GM23248 (cell line): Measurements from ENCODE around the gene PDE1A.

Experiments
- EZH2 ChIP-seq: fragments of 200-600 bp; sonication (generic); IDR thresholded peaks from 2 replicates; pipeline ENCODE4 v1.6.1; 2018; ENCODE audit warnings: antibody characterized with exemption, mild to moderate bottlenecking; ENCODE audit not compliant: insufficient read depth, poor library complexity, severe bottlenecking
- EZH2phosphoT487 ChIP-seq: fragments of 200-600 bp; sonication (generic); IDR thresholded peaks from 2 replicates; pipeline ENCODE4 v1.6.1; 2018; ENCODE audit warnings: antibody characterized with exemption, moderate library complexity, mild to moderate bottlenecking, low read depth; ENCODE audit not compliant: insufficient read depth

DNA sequence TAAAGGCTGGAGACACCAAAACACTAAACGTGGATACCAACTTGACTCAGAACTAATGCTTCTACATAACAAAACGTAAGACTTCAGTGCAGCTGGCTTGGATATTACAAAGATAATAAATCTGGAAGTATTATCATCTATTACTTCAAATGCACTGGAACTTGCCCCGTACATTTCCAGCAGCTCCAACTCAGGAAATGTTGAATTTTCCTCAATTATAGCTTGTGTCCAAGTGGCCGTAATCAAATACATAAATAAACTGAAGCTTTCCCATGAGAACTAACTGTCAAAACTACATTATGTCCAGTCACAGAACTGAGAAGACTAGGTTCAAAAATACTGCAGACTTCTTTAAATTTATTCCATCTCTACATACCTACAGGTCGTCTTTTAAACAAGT lies 6.2 kb downstream of the PDE1A start:
- no peak for TF ChIP-seq EZH2
- TF ChIP-seq EZH2phosphoT487 = no peak
